HT1080 (cell line): Measurements from ENCODE around the gene PMVK. TPM values are rescaled to one million over a fixed set of nuclear protein-coding genes. Genes with fewer than 3 reads are reported as not detected.
"Not testable (repeated sequence)": the region's sequence is repeated elsewhere in the genome, so short reads cannot be mapped to it uniquely, and the experiment has no call there.

Experiments
- DNase-seq: peaks from one replicate; pipeline ENCODE4 v3.0.0-alpha.2; 2015; ENCODE audit warnings: low read depth
- total RNA-seq: library from RNA; depleted of rRNA; stranded (reverse); fragments of >200 nt; shearing (Covaris generic); gene quantifications from 2 replicates; pipeline ENCODE4 v1.2.3, GENCODE V29; 2014

PMVK gene
- total RNA-seq, 1 experiment from 2014 or later = 10.8 TPM

DNA sequence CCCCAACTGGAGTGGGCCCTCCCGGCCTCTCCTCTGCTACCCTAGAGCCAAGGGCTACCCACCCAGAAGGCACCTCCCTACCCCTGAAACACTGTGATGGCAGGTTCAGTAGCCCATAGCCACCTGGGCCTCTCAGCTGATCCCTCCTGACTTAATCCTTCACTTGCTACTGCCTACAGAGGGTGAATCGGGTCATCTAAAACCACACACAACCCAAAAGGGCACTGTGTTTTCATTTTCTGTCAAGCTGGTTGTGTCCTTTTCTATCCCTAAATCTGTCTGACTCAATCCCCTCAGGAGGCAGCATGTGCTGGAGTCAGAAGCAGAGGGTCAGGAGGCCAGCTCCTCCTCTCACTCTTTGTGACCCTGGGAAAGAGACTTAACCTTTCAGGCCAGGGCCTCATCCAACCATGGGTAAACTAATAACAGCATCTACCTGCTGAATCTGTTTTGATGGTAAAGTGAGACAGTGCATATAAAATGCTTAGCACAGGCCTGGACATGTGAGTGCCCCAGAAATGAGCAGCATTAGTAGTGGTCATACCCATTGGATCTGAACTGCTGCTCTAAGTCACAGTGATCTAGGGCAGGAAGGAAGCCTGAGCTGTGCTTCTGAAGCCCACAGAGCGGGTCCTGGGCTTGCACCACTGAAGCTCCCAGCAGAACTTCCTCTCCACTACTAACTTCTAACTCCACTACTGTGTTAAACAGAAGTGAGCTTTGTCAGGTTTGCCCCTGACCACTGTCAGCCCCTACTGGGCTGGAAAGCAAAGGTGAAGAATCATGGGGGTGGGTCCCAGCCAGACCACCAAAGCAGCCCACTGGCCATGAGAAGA is 11.0 kb downstream of the PMVK start:
- DNase-seq = no peak

GRCh38 chr1:154923695-154924094 is 12.8 kb downstream of the PMVK start:
- DNase-seq = no peak

GRCh38 chr1:154913273-154913672 is 23.2 kb downstream of the PMVK start:
- DNase-seq = no peak

- no peak for DNase-seq
Measured at GRCh38 chr1:154912755-154913154, 23.8 kb downstream of the PMVK start.

DNA sequence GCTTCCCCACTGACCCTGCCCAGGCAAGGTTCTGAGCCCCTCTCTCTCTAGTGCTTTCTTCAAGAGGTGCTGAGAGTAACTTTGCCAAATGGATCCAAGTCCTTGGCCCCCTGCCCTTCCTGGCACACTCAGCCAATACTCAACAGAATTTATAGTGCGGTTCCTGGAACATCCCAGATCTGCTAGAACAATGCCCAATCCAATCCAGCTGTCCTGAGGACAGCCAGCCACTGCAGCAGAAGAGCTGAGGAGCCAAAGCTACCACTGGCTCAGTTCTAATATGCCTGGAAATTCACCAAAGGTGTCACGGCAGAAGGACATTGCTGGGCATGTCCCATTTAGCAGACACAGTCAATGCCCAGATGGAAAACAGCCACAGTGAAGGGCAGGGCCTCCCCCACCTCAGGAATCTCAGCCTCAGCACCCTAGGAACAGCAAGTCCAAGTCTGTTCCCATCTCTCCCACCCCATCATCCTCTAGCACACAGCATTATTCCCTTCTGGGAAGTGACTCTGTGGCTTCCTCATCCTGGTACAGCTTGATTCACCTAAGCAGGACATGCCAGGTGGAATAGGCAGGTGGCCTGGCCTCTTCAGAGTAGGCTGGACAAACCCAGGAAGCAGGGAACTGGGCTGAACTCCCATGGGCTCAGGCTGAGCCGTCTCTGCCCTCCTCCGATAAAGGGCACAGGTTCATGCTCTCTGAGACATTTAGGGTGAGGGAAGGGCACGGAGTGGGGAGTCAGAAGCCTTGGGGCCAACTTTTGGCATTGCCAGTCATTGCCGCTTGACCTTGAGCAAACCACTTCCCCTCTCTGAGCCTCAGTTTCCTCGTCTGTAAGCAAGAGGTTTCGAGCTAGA is 24.6 kb downstream of the PMVK start:
- no peak for DNase-seq

DNA sequence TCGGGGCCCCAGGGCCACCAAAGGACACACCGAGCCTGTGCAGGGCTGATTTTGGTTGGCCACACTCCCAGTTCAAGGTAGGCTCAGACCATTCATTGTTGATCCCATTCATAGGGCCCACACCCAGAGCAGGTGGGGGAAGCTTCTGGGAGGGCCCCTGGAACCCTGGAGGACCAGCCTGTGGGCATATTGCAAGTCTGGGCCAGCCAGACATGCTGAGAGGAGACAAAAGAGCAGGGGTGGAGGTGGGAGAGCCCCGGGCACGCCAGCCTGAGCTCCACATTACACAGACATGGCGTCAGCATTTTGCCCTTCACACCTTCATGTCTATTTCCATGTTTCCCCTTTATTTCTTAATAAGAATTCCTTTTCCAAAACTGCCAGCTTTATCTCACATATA is 25.7 kb downstream of the PMVK start:
- DNase-seq = no peak

DNA sequence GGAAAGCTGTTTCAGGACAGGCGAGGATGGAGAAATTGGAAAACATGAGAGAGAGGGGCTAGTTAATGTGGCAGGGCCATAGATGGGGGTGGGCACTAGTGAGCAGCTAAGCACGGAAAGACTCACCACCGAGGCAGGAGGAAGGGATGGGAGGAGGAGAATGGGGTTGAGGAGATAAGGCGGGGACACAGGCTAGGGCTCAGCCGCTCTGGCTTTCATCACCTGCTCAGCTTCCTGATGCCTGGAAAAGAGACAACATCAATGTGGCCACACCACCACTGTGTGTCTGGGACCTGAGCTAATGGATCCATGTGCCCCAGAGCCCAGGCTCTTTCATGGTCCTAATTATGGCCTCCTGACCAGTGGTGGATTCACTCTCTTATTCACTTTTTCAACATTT is 27.6 kb downstream of the PMVK start:
- no peak for DNase-seq

- not testable (repeated sequence) for DNase-seq
Measured at GRCh38 chr1:154908129-154908528, 28.4 kb downstream of the PMVK start.

DNA sequence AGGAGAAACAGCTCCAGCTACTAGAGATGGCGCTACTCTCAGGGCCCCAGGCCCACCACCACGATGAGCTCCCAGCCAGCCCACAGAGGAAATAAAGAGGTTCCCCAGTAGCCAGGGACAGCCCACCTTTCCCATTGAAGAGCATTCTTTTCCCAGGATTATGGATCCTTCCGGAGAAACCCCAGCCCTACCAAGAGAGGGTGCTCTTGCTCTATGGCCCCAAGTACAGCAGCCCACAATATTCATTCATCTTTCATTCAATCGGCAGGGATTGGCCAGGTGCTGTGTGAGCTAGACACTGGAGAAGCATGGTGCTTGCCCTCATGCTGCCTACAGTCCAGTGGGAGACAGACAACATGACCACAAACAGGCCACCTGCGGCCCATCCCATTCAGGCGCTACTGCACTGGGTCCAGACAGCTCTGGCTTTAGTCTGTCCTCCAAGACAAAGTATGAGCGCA is 29.9 kb downstream of the PMVK start:
- DNase-seq = peak; percentile 7

DNA sequence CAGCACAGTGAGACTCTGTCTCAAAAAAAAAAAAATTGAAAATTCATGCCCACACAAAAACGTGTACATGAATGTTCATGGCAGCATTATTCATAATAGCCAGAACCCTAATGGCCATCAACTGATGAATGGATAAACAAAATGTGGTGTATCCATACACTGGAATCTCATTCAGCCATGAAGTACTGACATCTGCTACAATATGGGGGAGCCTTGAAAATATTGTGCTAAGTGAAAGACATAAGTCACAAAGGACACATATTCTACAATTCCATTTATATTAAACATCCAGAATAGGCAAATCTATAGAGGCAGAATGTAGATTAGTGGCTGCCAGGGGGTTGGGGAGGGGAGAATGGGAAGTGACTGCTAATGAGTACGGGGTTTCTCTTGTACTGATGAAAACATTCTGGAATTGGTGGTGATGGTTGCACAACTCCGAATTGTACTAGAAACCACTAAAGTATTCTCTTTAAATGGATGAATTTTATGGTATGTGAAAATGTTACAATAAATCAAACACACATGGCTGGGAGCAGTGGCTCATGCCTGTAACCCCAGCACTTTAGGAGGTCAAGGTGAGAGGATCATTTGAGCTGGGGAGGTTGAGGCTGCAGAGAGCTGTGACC is 33.5 kb downstream of the PMVK start:
- no peak for DNase-seq

GRCh38 chr1:154901591-154901990 is 34.9 kb downstream of the PMVK start:
- no peak for DNase-seq

DNA sequence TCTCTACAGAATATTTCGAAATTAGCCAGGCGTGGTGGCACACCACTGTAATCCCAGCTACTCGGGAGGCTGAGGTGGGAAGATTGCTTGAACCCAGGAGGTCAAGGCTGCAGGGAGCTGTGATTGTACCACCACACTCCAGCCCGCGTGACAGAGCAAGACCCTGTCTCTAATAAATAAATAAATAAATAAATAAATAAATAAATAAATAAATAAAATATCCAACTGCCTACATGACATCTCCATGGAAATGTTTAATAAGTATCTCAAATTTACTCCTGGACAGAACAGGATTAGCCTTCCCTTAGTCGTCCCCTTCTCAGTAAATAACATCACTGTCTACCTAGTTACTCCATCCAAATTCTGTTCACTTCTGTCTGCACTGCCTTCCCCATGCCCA is 37.5 kb downstream of the PMVK start:
- DNase-seq = no peak

DNA sequence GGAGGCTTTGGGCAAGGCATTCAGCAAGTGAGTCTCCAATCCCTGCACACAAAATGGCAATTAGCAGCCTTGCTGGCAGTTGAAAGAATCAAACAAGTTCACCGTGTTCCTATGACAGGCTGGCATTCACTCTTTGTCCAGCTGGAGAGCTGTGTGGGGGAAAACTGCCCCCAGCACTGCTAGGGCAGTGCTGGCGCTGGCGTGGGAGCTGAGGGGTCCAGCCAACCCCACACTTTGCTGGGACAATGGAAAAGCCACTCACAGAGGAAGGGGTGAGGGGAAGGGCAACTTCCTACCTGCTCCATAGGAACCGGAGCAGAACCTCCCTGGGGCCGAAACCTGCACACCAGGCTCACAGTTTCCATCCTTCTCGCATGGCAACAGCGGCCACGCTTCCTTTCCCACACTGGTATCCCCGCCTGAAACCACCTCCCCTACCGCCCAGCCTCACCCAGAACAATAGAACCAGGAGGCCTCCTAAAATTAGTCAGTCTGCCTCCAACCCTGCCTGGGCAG is 39.7 kb downstream of the PMVK start:
- DNase-seq = no peak

DNA sequence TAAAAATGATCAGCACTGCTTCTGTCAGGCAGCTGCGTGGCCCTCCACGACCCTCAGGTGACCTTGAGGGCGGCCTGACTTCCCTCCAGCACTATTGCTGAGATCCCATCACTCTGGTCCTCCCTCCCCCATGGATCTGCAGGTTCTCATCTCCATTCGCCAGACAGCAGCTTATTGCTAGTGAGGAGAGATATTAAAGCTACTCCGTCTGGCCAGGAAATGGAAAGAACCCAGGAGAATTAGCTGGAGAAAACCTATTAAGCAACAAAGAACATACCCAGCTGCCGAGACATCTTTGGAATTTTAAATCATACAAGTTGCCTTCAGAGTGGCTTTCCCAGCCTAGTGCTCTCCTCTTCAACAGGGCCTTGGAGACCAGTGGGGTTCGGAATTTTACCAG is 40.7 kb downstream of the PMVK start:
- no peak for DNase-seq

- no peak for DNase-seq
Measured at GRCh38 chr1:154891452-154891851, 45.1 kb downstream of the PMVK start.

DNA sequence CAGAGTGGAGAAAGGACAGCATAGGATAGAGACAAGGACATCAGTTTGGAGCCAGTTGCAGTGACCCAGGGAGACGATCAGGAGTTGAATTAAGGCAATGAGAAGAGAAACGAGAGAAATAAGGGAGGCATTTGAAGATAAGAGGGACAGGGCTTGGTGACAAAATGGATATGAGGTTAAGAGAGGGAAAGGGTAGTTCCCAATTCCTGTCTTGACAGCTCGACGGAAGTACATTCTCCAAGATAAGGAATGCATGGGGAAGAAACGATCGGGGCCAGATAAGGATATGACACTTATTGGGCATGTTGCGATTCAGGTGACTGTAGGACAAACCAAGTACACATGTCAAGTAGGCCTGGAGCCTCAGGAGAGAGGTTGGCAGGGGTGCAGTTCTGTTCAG is 47.8 kb downstream of the PMVK start:
- no peak for DNase-seq

DNA sequence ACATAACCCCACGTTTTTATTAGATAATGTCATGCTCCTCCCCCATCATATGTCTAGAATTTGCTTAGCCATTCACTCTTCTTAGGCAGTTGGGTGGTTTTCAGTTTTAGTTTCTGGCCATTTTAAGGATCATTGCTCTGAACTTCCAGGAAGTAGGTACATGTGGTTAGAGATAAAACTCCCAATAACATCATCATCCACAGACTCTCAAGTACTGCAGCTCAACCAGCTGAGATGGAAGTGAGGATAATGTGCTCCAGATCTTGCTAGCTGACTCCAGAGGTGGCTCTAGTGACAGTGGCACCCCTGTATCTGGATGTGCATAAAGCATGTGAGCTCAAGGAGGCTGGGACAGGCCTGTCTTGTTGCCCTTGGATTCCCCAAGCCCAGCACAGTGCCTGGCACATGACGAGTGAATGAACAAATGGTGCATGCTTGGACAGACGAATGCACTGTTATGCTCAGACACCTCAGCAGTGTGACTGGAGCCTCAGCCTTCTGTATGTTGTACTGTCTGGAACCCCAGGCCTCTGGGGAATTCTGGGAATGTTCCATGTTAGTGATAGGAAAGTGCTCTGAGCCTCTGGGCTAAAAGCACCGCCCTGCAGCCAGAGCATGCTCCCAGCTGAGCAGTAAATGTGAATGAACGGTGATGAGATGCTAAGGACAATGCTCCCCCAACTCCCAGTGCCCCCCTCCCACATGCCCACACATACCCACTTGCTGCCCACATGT is 50.1 kb downstream of the PMVK start:
- DNase-seq = no peak

GRCh38 chr1:154884869-154885701 is 51.4 kb downstream of the PMVK start:
- no peak for DNase-seq

DNA sequence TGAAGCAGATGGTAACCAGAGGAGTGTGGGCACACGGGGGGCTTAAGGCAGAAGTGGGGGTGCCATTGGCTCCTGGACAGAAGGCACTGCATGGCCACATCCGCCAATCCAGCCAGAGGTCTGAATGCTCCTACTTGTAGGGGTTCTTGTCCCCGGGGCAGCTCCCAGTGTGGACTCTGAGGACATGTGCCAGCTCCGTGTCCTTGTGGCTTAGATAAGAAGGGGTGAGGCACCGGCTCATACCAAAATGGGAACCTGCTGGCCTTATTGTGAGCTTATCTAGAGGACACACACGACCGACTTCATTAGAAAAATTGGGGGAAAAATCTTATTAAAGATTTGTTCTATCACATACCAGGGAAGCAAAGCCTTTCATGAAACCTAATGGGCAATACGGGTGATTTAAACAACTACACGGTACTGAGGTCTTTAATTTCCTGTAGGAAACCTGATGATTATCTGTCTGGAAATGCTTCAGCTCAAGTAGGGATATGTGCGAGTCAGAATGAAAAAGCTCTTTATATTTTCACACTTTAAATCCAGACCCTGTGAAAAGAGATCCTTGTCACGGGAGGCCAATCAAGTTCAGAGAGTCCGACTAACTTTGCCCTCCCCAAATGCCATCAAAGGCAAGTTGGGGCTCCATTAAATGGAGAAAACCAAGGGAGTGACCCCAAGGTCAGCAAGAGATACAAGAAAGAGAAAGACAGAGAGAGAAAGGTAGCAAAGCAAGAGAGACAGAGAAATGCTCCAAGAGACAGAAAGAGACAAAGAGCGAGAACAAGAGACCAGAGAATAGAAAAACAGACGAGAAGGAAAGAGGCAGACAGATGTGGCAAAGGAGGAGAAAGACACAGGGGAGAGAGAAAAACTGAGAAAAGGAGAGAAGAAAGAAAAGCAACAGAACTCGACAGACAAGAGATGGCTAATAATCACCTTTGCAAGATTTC is 52.3 kb downstream of the PMVK start:
- DNase-seq = no peak
